ENCODE data around the gene APOL5. TPM values are rescaled to one million over a fixed set of nuclear protein-coding genes. Genes with fewer than 3 reads are reported as not detected.

APOL5 gene
- total RNA-seq, 1 donor from 2014 or later = not detected

GRCh38 chr22:35739076-35739930, 21.6 kb downstream of the APOL5 start:
- H3K9me3 Mint-ChIP-seq = no peaks in the 10 kb centered on the region
- intact Hi-C loops (cut with micrococcal nuclease) = no loop called here

GRCh38 chr22:35739931-35740380, 22.3 kb downstream of the APOL5 start:
- Mint-ChIP-seq H3K4me3 (no peak overlapping the region), H3K27me3 (peaks cover 7% of the 10 kb centered on the region), H3K4me1 (no peaks in the 10 kb centered on the region), H3K9me3 (no peaks in the 10 kb centered on the region), H3K27ac (no peak overlapping the region), H3K36me3 (ENCODE audit: low read depth) (no peaks in the 10 kb centered on the region)
- DNase-seq = no peak
- intact Hi-C loops (cut with micrococcal nuclease) = no loop called here

More at GRCh38 chr22:35739076-35739930, 21.6 kb downstream of the APOL5 start:
- no peak overlapping the region for H3K27ac Mint-ChIP-seq
- H3K27me3 Mint-ChIP-seq = peaks cover 7% of the 10 kb centered on the region
- H3K4me1 Mint-ChIP-seq = no peaks in the 10 kb centered on the region
- no peak for DNase-seq
- no peaks in the 10 kb centered on the region for H3K36me3 Mint-ChIP-seq (ENCODE audit: low read depth)
- H3K4me3 Mint-ChIP-seq = no peak overlapping the region

- Mint-ChIP-seq H3K4me3 (no peak overlapping the region), H3K9me3 (no peaks in the 10 kb centered on the region), H3K4me1 (no peaks in the 10 kb centered on the region), H3K27ac (no peak overlapping the region), H3K36me3 (ENCODE audit: low read depth) (no peaks in the 10 kb centered on the region), H3K27me3 (peaks cover 7% of the 10 kb centered on the region)
- intact Hi-C loops (cut with micrococcal nuclease) = no loop called here
- DNase-seq = no peak
Measured at GRCh38 chr22:35740616-35741015, 22.9 kb downstream of the APOL5 start.

- no peaks in the 10 kb centered on the region for H3K4me1 Mint-ChIP-seq
- intact Hi-C loops (cut with micrococcal nuclease) = no loop called here
- peaks cover 7% of the 10 kb centered on the region for H3K27me3 Mint-ChIP-seq
- no peaks in the 10 kb centered on the region for H3K9me3 Mint-ChIP-seq
- H3K36me3 Mint-ChIP-seq (ENCODE audit: low read depth) = no peaks in the 10 kb centered on the region
- no peak overlapping the region for H3K27ac Mint-ChIP-seq
- H3K4me3 Mint-ChIP-seq = no peak overlapping the region
- no peak for DNase-seq
Measured at GRCh38 chr22:35742342-35743100, 24.8 kb downstream of the APOL5 start.

GRCh38 chr22:35743326-35743860, 25.7 kb downstream of the APOL5 start:
- DNase-seq = no peak
- intact Hi-C loops (cut with micrococcal nuclease) = no loop called here
- H3K4me1 Mint-ChIP-seq = no peaks in the 10 kb centered on the region
- H3K27me3 Mint-ChIP-seq = peaks cover 3% of the 10 kb centered on the region
- H3K27ac Mint-ChIP-seq = no peak overlapping the region
- no peak overlapping the region for H3K4me3 Mint-ChIP-seq
- no peaks in the 10 kb centered on the region for H3K9me3 Mint-ChIP-seq
- no peaks in the 10 kb centered on the region for H3K36me3 Mint-ChIP-seq (ENCODE audit: low read depth)

- no peak overlapping the region for H3K4me3 Mint-ChIP-seq
- DNase-seq = no peak
- H3K4me1 Mint-ChIP-seq = no peaks in the 10 kb centered on the region
- H3K9me3 Mint-ChIP-seq = no peaks in the 10 kb centered on the region
- H3K27me3 Mint-ChIP-seq = peaks cover 1% of the 10 kb centered on the region
- intact Hi-C loops (cut with micrococcal nuclease) = no loop called here
- H3K27ac Mint-ChIP-seq = no peak overlapping the region
- no peaks in the 10 kb centered on the region for H3K36me3 Mint-ChIP-seq (ENCODE audit: low read depth)
Measured at GRCh38 chr22:35746248-35746647, 28.6 kb downstream of the APOL5 start.

GRCh38 chr22:35746946-35747703, 29.5 kb downstream of the APOL5 start:
- Mint-ChIP-seq H3K4me3 (no peak overlapping the region), H3K27me3 (peaks cover 3% of the 10 kb centered on the region), H3K36me3 (ENCODE audit: low read depth) (no peaks in the 10 kb centered on the region), H3K9me3 (no peaks in the 10 kb centered on the region), H3K4me1 (no peaks in the 10 kb centered on the region), H3K27ac (no peak overlapping the region)
- intact Hi-C loops (cut with micrococcal nuclease) = no loop called here
- DNase-seq = no peak

GRCh38 chr22:35749808-35750207, 32.1 kb downstream of the APOL5 start:
- peak; percentile 33 for DNase-seq
- H3K4me1 Mint-ChIP-seq = no peaks in the 10 kb centered on the region
- H3K36me3 Mint-ChIP-seq (ENCODE audit: low read depth) = no peaks in the 10 kb centered on the region
- intact Hi-C loops (cut with micrococcal nuclease) = no loop called here
- no peaks in the 10 kb centered on the region for H3K9me3 Mint-ChIP-seq
- no peak overlapping the region for H3K4me3 Mint-ChIP-seq
- no peak overlapping the region for H3K27ac Mint-ChIP-seq
- peaks cover 3% of the 10 kb centered on the region for H3K27me3 Mint-ChIP-seq

- Mint-ChIP-seq H3K27me3 (peaks cover 3% of the 10 kb centered on the region), H3K4me1 (no peaks in the 10 kb centered on the region), H3K36me3 (ENCODE audit: low read depth) (no peaks in the 10 kb centered on the region), H3K9me3 (no peaks in the 10 kb centered on the region), H3K27ac (no peak overlapping the region), H3K4me3 (no peak overlapping the region)
- DNase-seq = peak; percentile 40
- intact Hi-C loops (cut with micrococcal nuclease) = no loop called here
Measured at GRCh38 chr22:35752006-35752862, 34.6 kb downstream of the APOL5 start.

GRCh38 chr22:35752863-35753189, 35.2 kb downstream of the APOL5 start:
- intact Hi-C loops (cut with micrococcal nuclease) = no loop called here
- Mint-ChIP-seq H3K4me1 (no peaks in the 10 kb centered on the region), H3K27ac (no peak overlapping the region), H3K27me3 (peaks cover 3% of the 10 kb centered on the region), H3K4me3 (no peak overlapping the region), H3K36me3 (ENCODE audit: low read depth) (no peaks in the 10 kb centered on the region), H3K9me3 (no peaks in the 10 kb centered on the region)
- DNase-seq = no peak

- Mint-ChIP-seq H3K36me3 (ENCODE audit: low read depth) (no peaks in the 10 kb centered on the region), H3K9me3 (no peaks in the 10 kb centered on the region), H3K4me1 (no peaks in the 10 kb centered on the region), H3K4me3 (no peak overlapping the region), H3K27me3 (peaks cover 1% of the 10 kb centered on the region), H3K27ac (no peak overlapping the region)
- intact Hi-C loops (cut with micrococcal nuclease) = no loop called here
- DNase-seq = no peak
Measured at GRCh38 chr22:35754761-35755160, 37.1 kb downstream of the APOL5 start.

GRCh38 chr22:35756722-35757121, 39.0 kb downstream of the APOL5 start:
- Mint-ChIP-seq H3K36me3 (ENCODE audit: low read depth) (no peaks in the 10 kb centered on the region), H3K9me3 (no peaks in the 10 kb centered on the region), H3K4me3 (no peak overlapping the region), H3K27me3 (peaks cover 1% of the 10 kb centered on the region), H3K4me1 (no peaks in the 10 kb centered on the region), H3K27ac (no peak overlapping the region)
- intact Hi-C loops (cut with micrococcal nuclease) = no loop called here
- peak; percentile 12 for DNase-seq

GRCh38 chr22:35758394-35758793, 40.7 kb downstream of the APOL5 start:
- Mint-ChIP-seq H3K4me3 (no peak overlapping the region), H3K9me3 (no peaks in the 10 kb centered on the region), H3K27ac (no peak overlapping the region), H3K4me1 (no peaks in the 10 kb centered on the region), H3K27me3 (no peaks in the 10 kb centered on the region), H3K36me3 (ENCODE audit: low read depth) (no peaks in the 10 kb centered on the region)
- DNase-seq = no peak
- intact Hi-C loops (cut with micrococcal nuclease) = no loop called here

Measured in activated CD4-positive, alpha-beta T cell treated with anti-CD3 and anti-CD28 coated beads, Interleukin-2, amount 10 ng/mL, durations not matched to agents 24 days and 14 days (primary cell).